H9 (cell line): ENCODE results near the gene SMS. TPM values are rescaled to one million over a fixed set of nuclear protein-coding genes. Genes with fewer than 3 reads are reported as not detected.

Experiments
- DNase-seq: peaks from one replicate; pipeline ENCODE4 v3.0.0-alpha.2; 2017
- H2AFZ ChIP-seq: one replicate; pipeline ENCODE4 v1.6.1; 2013; ENCODE audit warnings: mild to moderate bottlenecking, low read length, control low read depth, moderate library complexity
- H2AK5ac ChIP-seq: 2 replicates; pipeline ENCODE4 v1.6.1; 2013; ENCODE audit warnings: low read length, control low read depth, mixed read lengths; ENCODE audit not compliant: insufficient read length
- H2BK120ac ChIP-seq: one replicate; pipeline ENCODE4 v1.6.1; 2013; ENCODE audit warnings: low read depth, mild to moderate bottlenecking, low read length, control low read depth, inconsistent platforms; ENCODE audit not compliant: poor library complexity, severe bottlenecking
- H2BK12ac ChIP-seq: 2 replicates; pipeline ENCODE4 v1.6.1; 2013; ENCODE audit warnings: low read length, control low read depth, mixed read lengths, low read depth; ENCODE audit not compliant: insufficient read length
- H2BK15ac ChIP-seq: 2 replicates; pipeline ENCODE4 v1.6.1; 2013; ENCODE audit warnings: low read depth, low read length, control low read depth
- H2BK20ac ChIP-seq: one replicate; pipeline ENCODE4 v1.6.1; 2013; ENCODE audit warnings: low read depth, mild to moderate bottlenecking, low read length, control low read depth, inconsistent platforms; ENCODE audit not compliant: poor library complexity, severe bottlenecking
- H2BK5ac ChIP-seq: 2 replicates; pipeline ENCODE4 v1.6.1; 2013; ENCODE audit warnings: low read length, control low read depth, mixed read lengths; ENCODE audit not compliant: insufficient read length
- H3K14ac ChIP-seq: 2 replicates; pipeline ENCODE4 v1.6.1; 2013; ENCODE audit warnings: low read length, control low read depth; ENCODE audit not compliant: insufficient read depth
- H3K18ac ChIP-seq: 2 replicates; pipeline ENCODE4 v1.6.1; 2013; ENCODE audit warnings: low read depth, mild to moderate bottlenecking, mixed read lengths, low read length, control low read depth; ENCODE audit not compliant: insufficient read length
- H3K23ac ChIP-seq: 2 replicates; pipeline ENCODE4 v1.6.1; 2013; ENCODE audit warnings: low read length, control low read depth, mixed read lengths, low read depth; ENCODE audit not compliant: insufficient read length
- H3K23me2 ChIP-seq: 2 replicates; pipeline ENCODE4 v1.6.1; 2013; ENCODE audit warnings: low read depth, mild to moderate bottlenecking, mixed read lengths, low read length, control low read depth; ENCODE audit not compliant: insufficient read length, poor library complexity, severe bottlenecking
- H3K27ac ChIP-seq: 2 replicates; pipeline ENCODE4 v1.5.1; 2013; ENCODE audit warnings: low read length, control low read depth, mixed read lengths, low read depth; ENCODE audit not compliant: insufficient read length
- H3K27me3 ChIP-seq: 2 replicates; pipeline ENCODE4 v1.6.1; 2013; ENCODE audit warnings: low read length, control low read depth, inconsistent platforms; ENCODE audit not compliant: insufficient read depth
- H3K4ac ChIP-seq: 2 replicates; pipeline ENCODE4 v1.6.1; 2013; ENCODE audit warnings: low read depth, mild to moderate bottlenecking, control low read depth, inconsistent platforms, low read length, moderate library complexity
- H3K4me1 ChIP-seq: 2 replicates; pipeline ENCODE4 v1.6.1; 2013; ENCODE audit warnings: low read length, control low read depth, inconsistent platforms; ENCODE audit not compliant: insufficient read depth
- H3K4me2 ChIP-seq: 2 replicates; pipeline ENCODE4 v1.6.1; 2013; ENCODE audit warnings: low read length, control low read depth, mixed read lengths; ENCODE audit not compliant: insufficient read length, insufficient read depth
- H3K56ac ChIP-seq: 2 replicates; pipeline ENCODE4 v1.6.1; 2013; ENCODE audit warnings: low read depth, mild to moderate bottlenecking, mixed read lengths, low read length, control low read depth; ENCODE audit not compliant: insufficient read length
- H3K79me1 ChIP-seq: 2 replicates; pipeline ENCODE4 v1.6.1; 2013; ENCODE audit warnings: low read depth, mild to moderate bottlenecking, moderate library complexity, low read length, control low read depth, inconsistent platforms; ENCODE audit not compliant: insufficient read depth, poor library complexity, severe bottlenecking
- H3K79me2 ChIP-seq: 2 replicates; pipeline ENCODE4 v1.6.1; 2013; ENCODE audit warnings: low read length, control low read depth, inconsistent platforms; ENCODE audit not compliant: insufficient read depth
- H3K9ac ChIP-seq: 2 replicates; pipeline ENCODE4 v1.6.1; 2013; ENCODE audit warnings: low read length, control low read depth, mixed read lengths; ENCODE audit not compliant: insufficient read length; ENCODE audit errors: extremely low read depth
- H3K9me3 ChIP-seq: one replicate; pipeline ENCODE4 v1.6.1; 2013; ENCODE audit warnings: low read depth, low read length, inconsistent platforms; ENCODE audit not compliant: control insufficient read depth
- H3T11ph ChIP-seq: one replicate; pipeline ENCODE4 v1.6.1; 2013; ENCODE audit warnings: mild to moderate bottlenecking, low read length, control low read depth, inconsistent platforms
- H4K20me1 ChIP-seq: one replicate; pipeline ENCODE4 v1.6.1; 2013; ENCODE audit not compliant: control insufficient read depth, insufficient read length, insufficient read depth
- H4K5ac ChIP-seq: 2 replicates; pipeline ENCODE4 v1.6.1; 2013; ENCODE audit warnings: low read depth, mild to moderate bottlenecking, mixed read lengths, low read length, control low read depth; ENCODE audit not compliant: insufficient read length
- H4K8ac ChIP-seq: replicated peaks from 2 replicates; pipeline ENCODE4 v1.6.1; 2013; ENCODE audit warnings: low read length, control low read depth, mixed read lengths, low read depth; ENCODE audit not compliant: insufficient read length
- H4K91ac ChIP-seq: 2 replicates; pipeline ENCODE4 v1.6.1; 2013; ENCODE audit warnings: low read depth, mild to moderate bottlenecking, moderate library complexity, mixed read lengths, low read length, control low read depth; ENCODE audit not compliant: insufficient read length
- H3K27ac Mint-ChIP-seq, 3 experiments: 2 replicates in 2 of 3; 3 replicates in 1 of 3; pipeline ENCODE4 v1.8.0; 2020 to 2021; ENCODE audit warnings: mixed read lengths in 3 of 3, mild to moderate bottlenecking in 1 of 3, moderate library complexity in 1 of 3
- H3K27me3 Mint-ChIP-seq: 2 replicates; pipeline ENCODE4 v1.8.0; 2021; ENCODE audit warnings: low read depth, mild to moderate bottlenecking, moderate library complexity, mixed read lengths
- H3K36me3 Mint-ChIP-seq, 3 experiments: 2 replicates in 2 of 3; 3 replicates in 1 of 3; pipeline ENCODE4 v1.8.0; 2020 to 2021; ENCODE audit warnings: low read depth in 3 of 3, mixed read lengths in 3 of 3; ENCODE audit not compliant: insufficient read depth in 1 of 3
- H3K4me1 Mint-ChIP-seq, 2 experiments: 2 replicates each; pipeline ENCODE4 v1.8.0; 2020; ENCODE audit warnings: mixed read lengths in 2 of 2
- H3K4me3 Mint-ChIP-seq, 2 experiments: 2 replicates in 1 of 2; 3 replicates in 1 of 2; pipeline ENCODE4 v1.8.0; 2020 to 2021; ENCODE audit warnings: mild to moderate bottlenecking in 2 of 2, mixed read lengths in 2 of 2, moderate library complexity in 1 of 2
- H3K9me3 Mint-ChIP-seq, 2 experiments: 2 replicates in 1 of 2; 3 replicates in 1 of 2; pipeline ENCODE4 v1.8.0; 2020; ENCODE audit warnings: mild to moderate bottlenecking in 2 of 2, mixed read lengths in 2 of 2, moderate library complexity in 1 of 2
- CTCF ChIP-seq: fragments of 200-600 bp; sonication (generic); conservative IDR thresholded peaks from 3 replicates; pipeline ENCODE4 v1.8.0; 2021; ENCODE audit warnings: antibody characterized with exemption, mild to moderate bottlenecking
- WGBS: extraction: QIAGEN DNeasy Blood & Tissue Kit; methylation state at CpG from one replicate; pipeline ENCODE4 v1.1.7; 2013; ENCODE audit warnings: missing lambda C conversion rate, low lambda C conversion rate, mixed read lengths; ENCODE audit not compliant: insufficient read length; ENCODE audit errors: extremely low coverage; 5-methylcytosine and 5-hydroxymethylcytosine counted together
- total RNA-seq: library from RNA; stranded (reverse); gene quantifications from 2 replicates; pipeline ENCODE4 v1.2.1, GENCODE V29; 2021

SMS gene
- total RNA-seq, 1 experiment from 2014 or later: 415 TPM

- H3K79me2 ChIP-seq: no peaks in the 10 kb centered on the region
Observed at GRCh38 chrX:21933077-21933476, 7.4 kb upstream of the SMS start.

More at GRCh38 chrX:21933077-21933476, 7.4 kb upstream of the SMS start:
- Histone ChIP-seq H3K4me2 (no peak overlapping the region), H4K20me1 (no peaks in the 10 kb centered on the region), H3K23me2 (no peaks in the 10 kb centered on the region), H3K4me1 (peaks cover 2% of the 10 kb centered on the region; the same call in 1 of the 2 replicates), H3K56ac (no peak overlapping the region), H2BK20ac (no peak overlapping the region), H3K9me3 (no peaks in the 10 kb centered on the region), H3K9ac (no peak overlapping the region), H2AK5ac (no peak overlapping the region), H4K91ac (no peak overlapping the region), H3T11ph (no peak overlapping the region), H4K8ac (no peak overlapping the region), H2BK12ac (no peak overlapping the region), H2BK120ac (no peak overlapping the region), H3K4ac (no peak overlapping the region), H3K23ac (no peak overlapping the region), H4K5ac (no peak overlapping the region), H2BK5ac (no peak overlapping the region), H3K79me1 (no peaks in the 10 kb centered on the region), H3K27me3 (no peaks in the 10 kb centered on the region), H3K18ac (no peak overlapping the region), H3K27ac (no peak overlapping the region), H2BK15ac (no peak overlapping the region), H3K14ac (no peak overlapping the region), H2AFZ (no peak overlapping the region)
- H3K27ac Mint-ChIP-seq: no peak overlapping the region; a peak in 1 of 7 replicates
- WGBS: no CpG with 5 or more reads among the region's 7 CpGs
- DNase-seq: peak; percentile 51
- peaks cover 0 to 35% of the 10 kb centered on the region in 2 experiments; a peak in 3 of 5 replicates for H3K9me3 Mint-ChIP-seq
- H3K4me3 Mint-ChIP-seq: no peak overlapping the region
- peaks cover 4 to 16% of the 10 kb centered on the region in 2 experiments; a peak in 3 of 4 replicates for H3K4me1 Mint-ChIP-seq
- no peaks in the 10 kb centered on the region; a peak in 2 of 7 replicates for H3K36me3 Mint-ChIP-seq
- peak; percentile 66 for TF ChIP-seq CTCF
- H3K27me3 Mint-ChIP-seq: no peaks in the 10 kb centered on the region
